GM23248 (cell line): ENCODE measurements around the gene SEZ6L. TPM values are rescaled to one million over a fixed set of nuclear protein-coding genes. Genes with fewer than 3 reads are reported as not detected.

Experiments used
- DNase-seq: peaks from one replicate; pipeline ENCODE4 v3.0.0-alpha.2; 2015
- H2AFZ ChIP-seq: fragments of 200-600 bp; sonication (generic); 2 replicates; pipeline ENCODE4 v1.6.1; 2016; ENCODE audit warnings: antibody characterized with exemption
- H3F3A ChIP-seq: fragments of 200-600 bp; sonication (generic); 2 replicates; pipeline ENCODE4 v1.6.1; 2016; ENCODE audit warnings: mild to moderate bottlenecking, antibody characterized with exemption, mixed run types; ENCODE audit not compliant: insufficient read depth
- H3K27ac ChIP-seq: fragments of 200-600 bp; sonication (generic); 2 replicates; pipeline ENCODE4 v1.5.1; 2016; ENCODE audit warnings: mild to moderate bottlenecking
- H3K27me3 ChIP-seq: fragments of 200-600 bp; sonication (generic); replicated peaks from 2 replicates; pipeline ENCODE4 v1.6.1; 2016; ENCODE audit warnings: mild to moderate bottlenecking; ENCODE audit not compliant: insufficient read depth
- H3K36me3 ChIP-seq: fragments of 200-600 bp; sonication (generic); 2 replicates; pipeline ENCODE4 v1.6.1; 2016; ENCODE audit warnings: low read depth, mild to moderate bottlenecking
- H3K4me1 ChIP-seq: fragments of 200-600 bp; sonication (generic); 2 replicates; pipeline ENCODE4 v1.6.1; 2016; ENCODE audit warnings: mild to moderate bottlenecking; ENCODE audit not compliant: insufficient read depth
- H3K4me2 ChIP-seq: fragments of 200-600 bp; sonication (generic); one replicate; pipeline ENCODE4 v1.6.1; 2016; ENCODE audit warnings: mild to moderate bottlenecking; ENCODE audit not compliant: unreplicated experiment
- H3K4me3 ChIP-seq: fragments of 200-600 bp; sonication (generic); 2 replicates; pipeline ENCODE4 v1.5.1; 2016; ENCODE audit warnings: mild to moderate bottlenecking
- H3K79me2 ChIP-seq: fragments of 200-600 bp; sonication (generic); 2 replicates; pipeline ENCODE4 v1.6.1; 2016; ENCODE audit warnings: mild to moderate bottlenecking; ENCODE audit not compliant: insufficient read depth
- H3K9ac ChIP-seq: fragments of 200-600 bp; sonication (generic); 2 replicates; pipeline ENCODE4 v1.6.1; 2016; ENCODE audit warnings: mild to moderate bottlenecking
- H3K9me2 ChIP-seq: fragments of 200-600 bp; sonication (generic); 2 replicates; pipeline ENCODE4 v1.6.1; 2016; ENCODE audit warnings: mixed run types, mild to moderate bottlenecking, moderate library complexity; ENCODE audit not compliant: insufficient read depth
- H3K9me3 ChIP-seq: fragments of 200-600 bp; sonication (generic); one replicate; pipeline ENCODE4 v1.6.1; 2017; ENCODE audit warnings: low read depth
- H4K20me1 ChIP-seq: fragments of 200-600 bp; sonication (generic); 2 replicates; pipeline ENCODE4 v1.6.0; 2016; ENCODE audit not compliant: insufficient read depth
- EZH2 ChIP-seq: fragments of 200-600 bp; sonication (generic); IDR thresholded peaks from 2 replicates; pipeline ENCODE4 v1.6.1; 2018; ENCODE audit warnings: antibody characterized with exemption, mild to moderate bottlenecking; ENCODE audit not compliant: insufficient read depth, poor library complexity, severe bottlenecking
- EZH2phosphoT487 ChIP-seq: fragments of 200-600 bp; sonication (generic); IDR thresholded peaks from 2 replicates; pipeline ENCODE4 v1.6.1; 2018; ENCODE audit warnings: antibody characterized with exemption, moderate library complexity, mild to moderate bottlenecking, low read depth; ENCODE audit not compliant: insufficient read depth
- WGBS, 2 experiments: methylation state at CpG; one replicate each; pipeline ENCODE4 v1.1.6; 2015 to 2017; ENCODE audit warnings: low lambda C conversion rate in 2 of 2, low coverage in 1 of 2; ENCODE audit errors: missing lambda C conversion rate in 2 of 2; 5-methylcytosine and 5-hydroxymethylcytosine counted together
- in situ Hi-C: fragments of 300-500 bp; cut with MboI; formaldehyde crosslinking; loops from 2 replicates; pipeline ENCODE4 v1.15.0; 2020
- polyA plus RNA-seq: library from polyadenylated mRNA; unstranded; fragments of >200 nt; fragmentation: Nextera tagmentation; extraction: Ambion mirVana; gene quantifications from 2 replicates; pipeline ENCODE4 v1.2.1, GENCODE V29; 2016
- total RNA-seq: library from RNA; depleted of rRNA; stranded (reverse); fragments of >200 nt; shearing (Covaris generic); gene quantifications from 2 replicates; pipeline ENCODE4 v1.2.3, GENCODE V29; 2014

SEZ6L gene
- total and polyA plus RNA-seq, 2 experiments from 2014 or later: under 0.01 to 0.18 TPM

- Histone ChIP-seq H3K4me2 (no peak overlapping the region), H3K9ac (no peak overlapping the region)
- in situ Hi-C loops: loop anchor here (25.0 kb wide), 1 partner anchor 1119 kb away; the partner anchor contains the start of gene CRYBB2
Measured at GRCh38 chr22:26330971-26331625, 161.8 kb downstream of the SEZ6L start.

GRCh38 chr22:26333088-26333800 lies 164.0 kb downstream of the SEZ6L start:
- peaks cover 30% of the 10 kb centered on the region for H3K27me3 ChIP-seq
- WGBS, 2 experiments: 22 to 30% methylated on average over 5 of the region's 5 CpGs
- H3K79me2 ChIP-seq: no peaks in the 10 kb centered on the region
- H3K9me3 ChIP-seq: no peaks in the 10 kb centered on the region
- no peaks in the 10 kb centered on the region for H3K36me3 ChIP-seq
- TF ChIP-seq EZH2phosphoT487 (no peak), EZH2 (no peak)
- H3F3A ChIP-seq: no peaks in the 10 kb centered on the region
- no peaks in the 10 kb centered on the region for H3K9me2 ChIP-seq
- no peak overlapping the region for H3K4me2 ChIP-seq
- no peak overlapping the region for H3K27ac ChIP-seq
- H3K9ac ChIP-seq: no peak overlapping the region
- no peak for DNase-seq
- H3K4me3 ChIP-seq: no peak overlapping the region
- H3K4me1 ChIP-seq: no peaks in the 10 kb centered on the region
- in situ Hi-C loops: loop anchor here (25.0 kb wide), 1 partner anchor 1121 kb away; the partner anchor contains the start of gene CRYBB2
- H2AFZ ChIP-seq: no peak overlapping the region
- no peaks in the 10 kb centered on the region for H4K20me1 ChIP-seq

More at GRCh38 chr22:26330971-26331625, 161.8 kb downstream of the SEZ6L start:
- Histone ChIP-seq H2AFZ (no peak overlapping the region), H3K27ac (no peak overlapping the region), H3K36me3 (no peaks in the 10 kb centered on the region), H4K20me1 (no peaks in the 10 kb centered on the region), H3K9me2 (no peaks in the 10 kb centered on the region), H3K27me3 (peaks cover 18% of the 10 kb centered on the region), H3K9me3 (no peaks in the 10 kb centered on the region), H3F3A (no peaks in the 10 kb centered on the region), H3K79me2 (no peaks in the 10 kb centered on the region), H3K4me3 (no peak overlapping the region), H3K4me1 (no peaks in the 10 kb centered on the region)
- peak; percentile 60 for DNase-seq
- TF ChIP-seq EZH2phosphoT487 (no peak), EZH2 (no peak)
- 25 to 27% methylated on average over 4 of the region's 4 CpGs for WGBS, 2 experiments

DNA sequence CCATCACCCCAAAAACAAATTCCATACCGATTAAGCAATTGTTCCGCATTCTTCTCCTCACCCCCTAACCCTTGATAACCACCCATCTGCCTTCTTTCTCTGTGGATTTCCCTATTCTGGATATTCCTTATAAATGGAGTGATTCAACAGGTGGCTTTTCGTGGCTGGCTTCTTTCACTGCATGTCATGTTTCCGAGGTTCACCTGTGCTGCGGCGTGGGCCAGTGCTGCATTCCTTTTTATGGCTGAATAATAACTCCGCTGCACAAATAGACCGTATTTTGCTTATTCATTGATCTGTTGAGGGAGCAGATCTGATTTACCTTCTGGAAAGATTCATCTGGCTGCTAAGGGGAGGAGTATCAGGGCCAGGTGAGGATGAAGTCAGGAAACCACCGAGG lies 165.0 kb downstream of the SEZ6L start:
- no peaks in the 10 kb centered on the region for H3F3A ChIP-seq

GRCh38 chr22:26336773-26337172 lies 167.5 kb downstream of the SEZ6L start:
- no peak for TF ChIP-seq EZH2
- in situ Hi-C loops: loop anchor here (25.0 kb wide), 1 partner anchor 1124 kb away; the partner anchor contains the start of gene CRYBB2
- peaks cover 60% of the 10 kb centered on the region for H3K27me3 ChIP-seq
- no peak overlapping the region for H3K4me3 ChIP-seq
- DNase-seq: no peak
- H3K9me2 ChIP-seq: no peaks in the 10 kb centered on the region
- no peaks in the 10 kb centered on the region for H3K79me2 ChIP-seq
- no peaks in the 10 kb centered on the region for H3K4me1 ChIP-seq
- H3K36me3 ChIP-seq: no peaks in the 10 kb centered on the region
- no peak overlapping the region for H3K9ac ChIP-seq
- H4K20me1 ChIP-seq: no peaks in the 10 kb centered on the region
- no peaks in the 10 kb centered on the region for H3F3A ChIP-seq
- no peaks in the 10 kb centered on the region for H3K9me3 ChIP-seq
- no peak overlapping the region for H3K27ac ChIP-seq
- H3K4me2 ChIP-seq: no peak overlapping the region
- WGBS, 2 experiments: 53 to 54% methylated on average over 4 of the region's 4 CpGs
- no peak overlapping the region for H2AFZ ChIP-seq

More for the DNA sequence above, 165.0 kb downstream of the SEZ6L start:
- H3K4me2 ChIP-seq: no peak overlapping the region
- no peak overlapping the region for H3K27ac ChIP-seq
- TF ChIP-seq EZH2phosphoT487 (no peak), EZH2 (no peak)
- no peaks in the 10 kb centered on the region for H3K9me3 ChIP-seq
- in situ Hi-C loops: loop anchor here (25.0 kb wide), 1 partner anchor 1122 kb away; the partner anchor contains the start of gene CRYBB2
- H3K36me3 ChIP-seq: no peaks in the 10 kb centered on the region
- H2AFZ ChIP-seq: no peak overlapping the region
- H3K27me3 ChIP-seq: peaks cover 36% of the 10 kb centered on the region
- no peak overlapping the region for H3K9ac ChIP-seq
- no peaks in the 10 kb centered on the region for H4K20me1 ChIP-seq
- no peaks in the 10 kb centered on the region for H3K4me1 ChIP-seq
- no peak for DNase-seq
- no peaks in the 10 kb centered on the region for H3K79me2 ChIP-seq
- 58 to 69% methylated on average over 9 of the region's 9 CpGs for WGBS, 2 experiments
- H3K9me2 ChIP-seq: no peaks in the 10 kb centered on the region
- no peak overlapping the region for H3K4me3 ChIP-seq
